Esophagus squamous epithelium (tissue), 4 donors: ENCODE measurements around the gene KRT3.

Experiments used
- CTCF ChIP-seq, 6 experiments: fragments of 450-650 bp in 4 of 6; fragments of 200-600 bp in 2 of 6; sonication (generic) in 2 of 6; IDR thresholded peaks; one replicate each; pipeline ENCODE4 v1.5.1; 2016 to 2019; ENCODE audit warnings: antibody characterized with exemption in 6 of 6, mild to moderate bottlenecking in 4 of 6, moderate library complexity in 4 of 6
- POLR2A ChIP-seq, 4 donors: fragments of 450-650 bp; IDR thresholded peaks; one replicate each; pipeline ENCODE4 v1.6.1; 2017; ENCODE audit warnings: antibody characterized with exemption in 4 of 4, mild to moderate bottlenecking in 4 of 4, moderate library complexity in 3 of 4

- no peak for TF ChIP-seq CTCF (IDR thresholded peaks at IDR 0.05)
- TF ChIP-seq POLR2A (IDR thresholded peaks at IDR 0.05): no peak
Measured at GRCh38 chr12:52745554-52745953, 50.4 kb downstream of the KRT3 start.
